ENCODE data around the gene MRPS6.

MRPS6 gene

GRCh38 chr21:34166468-34166867 is 93.1 kb downstream of the MRPS6 start:
- DNase-seq (ENCODE audit: low read depth): no peak
- H3K4me3 ChIP-seq (ENCODE audit: low read depth, low read length): no peak overlapping the region
- no peak for TF ChIP-seq CTCF (IDR thresholded peaks at IDR 0.05; ENCODE audit: low read depth, low read length, missing control alignments)

- DNase-seq (ENCODE audit: low read depth): no peak
- H3K4me3 ChIP-seq (ENCODE audit: low read depth, low read length): no peak overlapping the region
- TF ChIP-seq CTCF (IDR thresholded peaks at IDR 0.05; ENCODE audit: low read depth, low read length, missing control alignments): no peak
Measured at GRCh38 chr21:34170886-34171285, 97.5 kb downstream of the MRPS6 start.

- no peak for TF ChIP-seq CTCF (IDR thresholded peaks at IDR 0.05; ENCODE audit: low read depth, low read length, missing control alignments)
- DNase-seq (ENCODE audit: low read depth): no peak
- H3K4me3 ChIP-seq (ENCODE audit: low read depth, low read length): no peak overlapping the region
Measured at GRCh38 chr21:34174470-34174869, 101.1 kb downstream of the MRPS6 start.

- no peak overlapping the region for H3K4me3 ChIP-seq (ENCODE audit: low read depth, low read length)
- TF ChIP-seq CTCF (IDR thresholded peaks at IDR 0.05; ENCODE audit: low read depth, low read length, missing control alignments): no peak
- no peak for DNase-seq (ENCODE audit: low read depth)
Measured at GRCh38 chr21:34176448-34176847, 103.1 kb downstream of the MRPS6 start.

GRCh38 chr21:34177919-34178567 is 104.7 kb downstream of the MRPS6 start:
- no peak for TF ChIP-seq CTCF (IDR thresholded peaks at IDR 0.05; ENCODE audit: low read depth, low read length, missing control alignments)
- H3K4me3 ChIP-seq (ENCODE audit: low read depth, low read length): no peak overlapping the region
- no peak for DNase-seq (ENCODE audit: low read depth)

GRCh38 chr21:34179204-34179935 is 106.0 kb downstream of the MRPS6 start:
- H3K4me3 ChIP-seq (ENCODE audit: low read depth, low read length): no peak overlapping the region
- no peak for DNase-seq (ENCODE audit: low read depth)
- no peak for TF ChIP-seq CTCF (IDR thresholded peaks at IDR 0.05; ENCODE audit: low read depth, low read length, missing control alignments)

- no peak overlapping the region for H3K4me3 ChIP-seq (ENCODE audit: low read depth, low read length)
- DNase-seq (ENCODE audit: low read depth): no peak
- TF ChIP-seq CTCF (IDR thresholded peaks at IDR 0.05; ENCODE audit: low read depth, low read length, missing control alignments): no peak
Measured at GRCh38 chr21:34180407-34180806, 107.0 kb downstream of the MRPS6 start.

Data from GM12864 (cell line).